PC-3 (cell line): ENCODE data around the gene ANTXR1. TPM values are rescaled to one million over a fixed set of nuclear protein-coding genes. Genes with fewer than 3 reads are reported as not detected.

Experiments used
- ATAC-seq: fragments of 200-7000 bp; cut with Tn5 transposase; 2 replicates; pipeline ENCODE4 v1.9.1; 2020; ENCODE audit warnings: mild to moderate bottlenecking, moderate library complexity
- BruUV-seq: library from RNA; stranded (reverse); fragments of 400-500 nt; replicated peaks from 2 replicates; lab custom pipeline; 2021; lab: Mats Ljungman, UMichigan
- CTCF ChIA-PET: fragments of 300-600 bp; sonication (Branson Sonifier 250); formaldehyde crosslinking; loops from one replicate; lab custom pipeline; 2022; ENCODE audit warnings: antibody characterized with exemption; lab: Charles Lee
- POLR2A ChIA-PET: fragments of 300-600 bp; sonication (Branson Sonifier 250); formaldehyde crosslinking; loops from one replicate; lab custom pipeline; 2022; ENCODE audit warnings: antibody characterized with exemption; ENCODE audit not compliant: unreplicated experiment; lab: Charles Lee
- DNase-seq: peaks from one replicate; pipeline ENCODE4 v3.0.0-alpha.2; 2015
- H2AFZ ChIP-seq: fragments of 300-600 bp; sonication (generic); 2 replicates; pipeline ENCODE4 v1.6.0; 2016; ENCODE audit warnings: antibody characterized with exemption, low read length
- H3F3A ChIP-seq: fragments of 300-600 bp; sonication (generic); one replicate; pipeline ENCODE4 v1.6.0; 2017; ENCODE audit warnings: antibody characterized with exemption, low read length, control low read depth, mild to moderate bottlenecking; ENCODE audit not compliant: unreplicated experiment
- H3K27ac ChIP-seq: fragments of 300-600 bp; sonication (generic); 2 replicates; pipeline ENCODE4 v1.5.1; 2016; ENCODE audit warnings: mild to moderate bottlenecking, low read length
- H3K27me3 ChIP-seq: fragments of 300-600 bp; sonication (generic); 2 replicates; pipeline ENCODE4 v1.6.1; 2016; ENCODE audit warnings: low read length, mixed read lengths
- H3K36me3 ChIP-seq: fragments of 300-600 bp; sonication (generic); 2 replicates; pipeline ENCODE4 v1.6.1; 2016; ENCODE audit warnings: low read depth, mixed run types, low read length, mixed read lengths
- H3K4me1 ChIP-seq: fragments of 300-600 bp; sonication (generic); 2 replicates; pipeline ENCODE4 v1.5.1; 2016; ENCODE audit warnings: low read length; ENCODE audit not compliant: insufficient read depth
- H3K4me2 ChIP-seq: fragments of 300-600 bp; sonication (generic); 2 replicates; pipeline ENCODE4 v1.6.0; 2016; ENCODE audit warnings: low read length
- H3K4me3 ChIP-seq: fragments of 300-600 bp; sonication (generic); 2 replicates; pipeline ENCODE4 v1.5.1; 2016; ENCODE audit warnings: mild to moderate bottlenecking, low read length, mixed read lengths
- H3K79me2 ChIP-seq: fragments of 300-600 bp; sonication (generic); 2 replicates; pipeline ENCODE4 v1.6.1; 2017; ENCODE audit warnings: low read length, mixed read lengths
- H3K9ac ChIP-seq: fragments of 300-600 bp; sonication (generic); 2 replicates; pipeline ENCODE4 v1.6.0; 2016; ENCODE audit warnings: mild to moderate bottlenecking, low read length
- H3K9me2 ChIP-seq: fragments of 300-600 bp; sonication (generic); replicated peaks from 2 replicates; pipeline ENCODE4 v1.6.1; 2016; ENCODE audit warnings: mixed run types, low read length, mixed read lengths
- H3K9me3 ChIP-seq: fragments of 300-600 bp; sonication (generic); 2 replicates; pipeline ENCODE4 v1.6.1; 2016; ENCODE audit warnings: low read length, mixed read lengths
- H4K20me1 ChIP-seq: fragments of 300-600 bp; sonication (generic); 2 replicates; pipeline ENCODE4 v1.6.1; 2016; ENCODE audit warnings: low read length, mixed read lengths
- EZH2 ChIP-seq: fragments of 300-600 bp; sonication (generic); IDR thresholded peaks from one replicate; pipeline ENCODE4 v1.6.1; 2017; ENCODE audit warnings: antibody characterized with exemption, mild to moderate bottlenecking, low read length; ENCODE audit not compliant: unreplicated experiment
- EZH2phosphoT487 ChIP-seq: fragments of 300-600 bp; sonication (generic); IDR thresholded peaks from 2 replicates; pipeline ENCODE4 v1.6.1; 2018; ENCODE audit warnings: mild to moderate bottlenecking, antibody characterized with exemption, low read length, borderline replicate concordance
- intact Hi-C: fragments of 100-400 bp; cut with micrococcal nuclease; formaldehyde crosslinking; loops from 2 replicates; pipeline ENCODE4 v1.9.0; 2023
- total RNA-seq: library from RNA; depleted of rRNA; stranded (reverse); fragments of >200 nt; gene quantifications from 2 replicates; pipeline ENCODE4 v1.2.3, GENCODE V29; 2014
- TF ChIP-seq, protein P1 (sequence below): fragments of 300-600 bp; sonication (generic); conservative IDR thresholded peaks from 2 replicates; pipeline ENCODE4 v1.5.1; 2017; ENCODE audit warnings: antibody characterized with exemption, low read depth, mild to moderate bottlenecking, low read length

The ANTXR1 gene
- total RNA-seq, 1 experiment from 2014 or later: 31.2 TPM

GRCh38 chr2:69287544-69287943 is 274.6 kb downstream of the ANTXR1 start:
- H3K9me2 ChIP-seq: no peaks in the 10 kb centered on the region
- ChIA-PET CTCF (no interaction called here), POLR2A (no interaction called here)
- H3K4me3 ChIP-seq: no peak overlapping the region
- DNase-seq (no peak), ATAC-seq (no peak)
- no peak overlapping the region for H3K4me2 ChIP-seq
- no peaks in the 10 kb centered on the region for H3K9me3 ChIP-seq
- H3F3A ChIP-seq: no peaks in the 10 kb centered on the region
- H3K27ac ChIP-seq: no peak overlapping the region
- H3K9ac ChIP-seq: no peak overlapping the region
- no peak overlapping the region for H2AFZ ChIP-seq
- no TSS peak for BruUV-seq
- intact Hi-C loops: no loop called here
- no peaks in the 10 kb centered on the region for H3K27me3 ChIP-seq
- H3K79me2 ChIP-seq: no peaks in the 10 kb centered on the region
- no peak for TF ChIP-seq EZH2phosphoT487
- TF ChIP-seq, protein P1, sequence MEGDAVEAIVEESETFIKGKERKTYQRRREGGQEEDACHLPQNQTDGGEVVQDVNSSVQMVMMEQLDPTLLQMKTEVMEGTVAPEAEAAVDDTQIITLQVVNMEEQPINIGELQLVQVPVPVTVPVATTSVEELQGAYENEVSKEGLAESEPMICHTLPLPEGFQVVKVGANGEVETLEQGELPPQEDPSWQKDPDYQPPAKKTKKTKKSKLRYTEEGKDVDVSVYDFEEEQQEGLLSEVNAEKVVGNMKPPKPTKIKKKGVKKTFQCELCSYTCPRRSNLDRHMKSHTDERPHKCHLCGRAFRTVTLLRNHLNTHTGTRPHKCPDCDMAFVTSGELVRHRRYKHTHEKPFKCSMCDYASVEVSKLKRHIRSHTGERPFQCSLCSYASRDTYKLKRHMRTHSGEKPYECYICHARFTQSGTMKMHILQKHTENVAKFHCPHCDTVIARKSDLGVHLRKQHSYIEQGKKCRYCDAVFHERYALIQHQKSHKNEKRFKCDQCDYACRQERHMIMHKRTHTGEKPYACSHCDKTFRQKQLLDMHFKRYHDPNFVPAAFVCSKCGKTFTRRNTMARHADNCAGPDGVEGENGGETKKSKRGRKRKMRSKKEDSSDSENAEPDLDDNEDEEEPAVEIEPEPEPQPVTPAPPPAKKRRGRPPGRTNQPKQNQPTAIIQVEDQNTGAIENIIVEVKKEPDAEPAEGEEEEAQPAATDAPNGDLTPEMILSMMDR: no peak
- no peak for TF ChIP-seq EZH2
- no peaks in the 10 kb centered on the region for H3K4me1 ChIP-seq
- no peaks in the 10 kb centered on the region for H3K36me3 ChIP-seq
- H4K20me1 ChIP-seq: no peaks in the 10 kb centered on the region

DNA sequence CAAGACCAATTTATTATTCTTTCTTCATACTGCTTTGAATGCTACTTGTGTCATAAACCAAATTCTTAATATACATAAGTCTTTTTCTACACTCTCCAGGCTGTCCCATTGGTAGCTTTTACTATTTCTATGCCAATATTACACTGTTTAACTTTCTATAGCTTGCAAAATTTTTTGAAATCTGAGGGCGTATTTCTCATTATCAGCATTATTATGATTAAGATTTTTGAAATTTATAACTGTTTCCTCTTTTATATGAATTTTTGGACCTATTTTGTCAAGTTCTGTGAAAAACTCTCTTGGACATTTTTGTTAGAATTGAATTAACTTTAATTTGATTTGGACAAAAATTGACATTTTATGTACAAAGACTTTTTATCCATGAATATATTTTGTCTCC is 275.4 kb downstream of the ANTXR1 start:
- H3K4me1 ChIP-seq: no peaks in the 10 kb centered on the region
- intact Hi-C loops: no loop called here

GRCh38 chr2:69291004-69291650 is 278.1 kb downstream of the ANTXR1 start:
- ATAC-seq: peak; percentile 59
- no TSS peak for BruUV-seq

More for the DNA sequence above, 275.4 kb downstream of the ANTXR1 start:
- H3F3A ChIP-seq: no peaks in the 10 kb centered on the region
- ChIA-PET CTCF (no interaction called here), POLR2A (no interaction called here)
- no peaks in the 10 kb centered on the region for H3K9me2 ChIP-seq
- no peaks in the 10 kb centered on the region for H3K27me3 ChIP-seq
- no peaks in the 10 kb centered on the region for H3K36me3 ChIP-seq
- TF ChIP-seq, protein P1: no peak
- no peak for TF ChIP-seq EZH2phosphoT487
- no peak for TF ChIP-seq EZH2
- no peak overlapping the region for H2AFZ ChIP-seq
- H3K4me2 ChIP-seq: no peak overlapping the region
- H3K79me2 ChIP-seq: no peaks in the 10 kb centered on the region
- H4K20me1 ChIP-seq: no peaks in the 10 kb centered on the region
- BruUV-seq: no TSS peak
- H3K9ac ChIP-seq: no peak overlapping the region
- H3K4me3 ChIP-seq: no peak overlapping the region
- no peaks in the 10 kb centered on the region for H3K9me3 ChIP-seq
- no peak overlapping the region for H3K27ac ChIP-seq
- no peak for ATAC-seq
- DNase-seq: no peak

More at GRCh38 chr2:69291004-69291650, 278.1 kb downstream of the ANTXR1 start:
- Histone ChIP-seq H4K20me1 (no peaks in the 10 kb centered on the region), H3F3A (no peaks in the 10 kb centered on the region), H3K27ac (no peak overlapping the region), H3K4me1 (no peaks in the 10 kb centered on the region), H3K9ac (no peak overlapping the region), H3K4me3 (no peak overlapping the region), H2AFZ (no peak overlapping the region), H3K79me2 (no peaks in the 10 kb centered on the region), H3K9me2 (no peaks in the 10 kb centered on the region), H3K4me2 (no peak overlapping the region), H3K9me3 (no peaks in the 10 kb centered on the region), H3K36me3 (no peaks in the 10 kb centered on the region), H3K27me3 (no peaks in the 10 kb centered on the region)
- POLR2A ChIA-PET: no interaction called here
- peak; percentile 28 for DNase-seq
- intact Hi-C loops: no loop called here
- no peak for TF ChIP-seq EZH2phosphoT487
- TF ChIP-seq, protein P1: no peak
- TF ChIP-seq EZH2: no peak
- CTCF ChIA-PET: no interaction called here
